ENCODE data around the gene PROSER2. TPM values are rescaled to one million over a fixed set of nuclear protein-coding genes. Genes with fewer than 3 reads are reported as not detected.

The PROSER2 gene
- total RNA-seq, 2 donors from 2014 or later: 24.7 to 39.9 TPM

GRCh38 chr10:11876805-11877590, 53.8 kb downstream of the PROSER2 start:
- peaks cover 21% of the 10 kb centered on the region for H3K4me1 ChIP-seq (replicated peaks)
- H3K27ac ChIP-seq: peak overlapping the region; percentile 85 to 90
- H3K4me3 ChIP-seq: no peak overlapping the region
- intact Hi-C loops (cut with DNase I): no loop called here
- no peaks in the 10 kb centered on the region for H3K36me3 ChIP-seq
- 92% methylated on average over 19 of the region's 19 CpGs for WGBS
- no peak for DNase-seq (ENCODE audit: low spot score)
- TF ChIP-seq CTCF (IDR thresholded peaks at IDR 0.05): no peak
- TF ChIP-seq POLR2A (IDR thresholded peaks at IDR 0.05): no peak
- no peak for TF ChIP-seq POLR2AphosphoS5 (IDR thresholded peaks at IDR 0.05)
- no peaks in the 10 kb centered on the region for H3K27me3 ChIP-seq (replicated peaks; ENCODE audit: insufficient read depth)
- no peaks in the 10 kb centered on the region for H3K9me3 ChIP-seq

- Histone ChIP-seq H3K9me3 (no peaks in the 10 kb centered on the region), H3K27ac (peak overlapping the region; percentile 85 to 90), H3K36me3 (no peaks in the 10 kb centered on the region), H3K4me3 (no peak overlapping the region), H3K27me3 (replicated peaks; ENCODE audit: insufficient read depth) (no peaks in the 10 kb centered on the region), H3K4me1 (replicated peaks) (peaks cover 21% of the 10 kb centered on the region)
- WGBS: 69% methylated on average over 13 of the region's 13 CpGs
- intact Hi-C loops (cut with DNase I): no loop called here
- DNase-seq (ENCODE audit: low spot score): no peak
- TF ChIP-seq POLR2AphosphoS5 (IDR thresholded peaks at IDR 0.05) (no peak), POLR2A (IDR thresholded peaks at IDR 0.05) (no peak), CTCF (IDR thresholded peaks at IDR 0.05) (no peak)
These were observed 54.4 kb downstream of the PROSER2 start for GRCh38 chr10:11877591-11877905.

- Histone ChIP-seq H3K4me1 (replicated peaks) (peaks cover 21% of the 10 kb centered on the region), H3K4me3 (no peak overlapping the region), H3K27ac (no peak overlapping the region), H3K9me3 (no peaks in the 10 kb centered on the region), H3K36me3 (no peaks in the 10 kb centered on the region), H3K27me3 (replicated peaks; ENCODE audit: insufficient read depth) (no peaks in the 10 kb centered on the region)
- TF ChIP-seq POLR2A (IDR thresholded peaks at IDR 0.05): no peak
- no peak for TF ChIP-seq POLR2AphosphoS5 (IDR thresholded peaks at IDR 0.05)
- no peak for TF ChIP-seq CTCF (IDR thresholded peaks at IDR 0.05)
- WGBS: 81% methylated on average over 10 of the region's 12 CpGs
- no peak for DNase-seq (ENCODE audit: low spot score)
- intact Hi-C loops (cut with DNase I): no loop called here
These were observed 55.6 kb downstream of the PROSER2 start for GRCh38 chr10:11878776-11879175.

GRCh38 chr10:11879387-11880094, 56.4 kb downstream of the PROSER2 start:
- no peak for DNase-seq (ENCODE audit: low spot score)
- Histone ChIP-seq H3K4me3 (no peak overlapping the region), H3K27ac (no peak overlapping the region), H3K4me1 (replicated peaks) (peaks cover 21% of the 10 kb centered on the region), H3K9me3 (no peaks in the 10 kb centered on the region), H3K36me3 (no peaks in the 10 kb centered on the region), H3K27me3 (replicated peaks; ENCODE audit: insufficient read depth) (no peaks in the 10 kb centered on the region)
- 83% methylated on average over 15 of the region's 15 CpGs for WGBS
- intact Hi-C loops (cut with DNase I): no loop called here
- no peak for TF ChIP-seq POLR2A (IDR thresholded peaks at IDR 0.05)
- no peak for TF ChIP-seq POLR2AphosphoS5 (IDR thresholded peaks at IDR 0.05)
- TF ChIP-seq CTCF (IDR thresholded peaks at IDR 0.05): no peak
